Activated CD4-positive, alpha-beta T cell treated with anti-CD3 and anti-CD28 coated beads for 24 hours (primary cell): Measurements from ENCODE around the gene PSG7.
"Not testable (repeated sequence)": the region's sequence is repeated elsewhere in the genome, so short reads cannot be mapped to it uniquely, and the experiment has no call there.

Experiments used
- DNase-seq, 2 donors: peaks; one replicate each; pipeline ENCODE4 v3.0.0-alpha.2; 2020; ENCODE audit warnings: low read depth in 2 of 2

Gene PSG7

DNA sequence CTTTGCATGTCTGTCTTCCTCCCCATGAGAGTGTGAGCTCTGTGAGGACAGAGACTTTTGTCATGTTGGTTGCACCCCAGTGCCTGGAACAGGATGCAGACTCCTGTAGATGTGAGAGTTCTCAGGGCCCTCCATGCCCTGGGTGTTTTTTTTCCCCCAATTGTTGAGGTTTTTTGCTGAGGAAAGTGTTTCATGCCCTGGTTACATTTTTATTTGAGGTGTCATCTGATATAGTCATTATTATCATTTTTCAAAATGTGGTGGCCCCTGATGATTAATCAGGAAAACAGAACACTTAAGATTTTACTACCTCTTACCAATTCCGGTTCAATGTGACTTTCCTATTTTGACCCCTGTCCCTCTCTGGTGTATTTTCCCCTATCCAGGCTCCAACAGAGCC is 20.1 kb downstream of the PSG7 start:
- not testable (repeated sequence) for DNase-seq

DNA sequence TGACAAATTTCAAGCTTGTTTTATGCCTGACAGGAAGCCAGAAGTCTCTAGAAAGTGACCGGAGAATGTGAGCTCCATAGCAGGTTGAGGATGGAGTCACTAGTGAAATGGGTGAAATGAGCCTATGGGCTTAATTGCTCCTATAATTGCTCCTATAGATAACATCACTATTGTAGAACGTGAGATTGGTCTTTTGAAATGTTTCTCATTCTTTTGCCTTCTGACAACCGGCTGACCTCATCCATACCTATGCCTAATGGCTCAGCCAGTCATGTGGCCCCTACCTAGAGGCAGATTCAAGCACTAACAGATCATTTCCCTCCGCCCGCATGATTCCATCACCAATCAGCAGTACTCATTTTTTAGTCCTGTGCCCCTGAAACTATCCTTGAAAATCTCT is 23.5 kb downstream of the PSG7 start:
- DNase-seq = not testable (repeated sequence)

DNA sequence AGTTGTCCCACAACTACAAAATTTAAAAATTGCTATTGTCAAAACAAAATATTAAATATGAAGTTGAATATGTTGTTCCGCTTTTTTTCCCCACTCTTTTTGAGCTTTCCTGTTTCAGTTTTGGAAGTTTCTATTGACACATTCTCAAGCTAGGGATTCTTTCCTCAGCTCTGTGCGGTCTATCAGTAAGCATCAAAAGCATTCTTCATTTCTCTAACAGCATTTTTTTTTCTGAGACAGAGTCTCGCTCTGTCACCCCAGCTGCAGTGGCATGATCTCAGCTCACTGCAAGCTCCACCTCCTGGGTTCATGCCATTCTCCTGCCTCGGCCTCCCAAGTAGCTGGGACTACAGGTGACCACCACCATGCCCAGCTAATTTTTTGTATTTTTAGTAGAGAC is 24.1 kb downstream of the PSG7 start:
- DNase-seq = not testable (repeated sequence)

DNA sequence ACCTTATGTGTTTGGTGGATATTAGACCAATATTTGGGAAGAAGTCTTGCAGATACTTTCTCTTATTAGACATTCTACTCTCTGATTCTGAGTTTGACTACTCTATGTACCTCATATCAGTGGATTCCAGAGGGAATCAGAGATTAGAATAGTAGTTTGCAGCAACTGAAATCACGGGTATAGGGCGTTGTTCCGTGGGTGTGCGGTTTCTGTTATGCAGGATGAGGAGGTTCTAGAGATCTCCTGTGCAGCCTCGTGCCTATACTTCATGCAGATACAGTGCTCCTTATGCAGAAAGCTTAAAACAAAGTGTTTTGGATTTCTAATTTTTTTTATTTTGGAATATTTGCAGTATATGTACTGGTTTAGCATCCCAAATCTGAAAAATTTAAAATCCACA is 25.3 kb downstream of the PSG7 start:
- DNase-seq = not testable (repeated sequence)

DNA sequence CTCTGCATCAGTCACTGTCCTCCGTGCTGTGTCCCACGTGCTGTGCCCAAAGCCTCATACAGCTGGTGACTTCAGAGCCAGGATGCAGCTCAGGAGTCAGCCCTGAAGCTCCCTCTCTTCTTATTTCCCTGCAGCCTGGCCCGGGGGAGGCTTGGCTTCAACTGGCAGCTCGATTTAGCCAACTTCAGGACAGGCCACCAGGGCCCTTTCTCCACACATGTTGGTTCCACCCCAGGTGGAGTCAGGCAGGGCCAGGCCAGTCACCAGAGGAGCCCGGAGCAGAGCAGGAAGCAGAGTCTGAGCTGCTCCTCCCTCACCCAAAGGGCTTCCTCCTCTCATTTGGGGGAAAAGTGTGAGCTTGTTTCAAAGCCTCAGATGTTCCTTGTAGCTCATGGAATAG is 30.8 kb downstream of the PSG7 start:
- DNase-seq = not testable (repeated sequence)

DNA sequence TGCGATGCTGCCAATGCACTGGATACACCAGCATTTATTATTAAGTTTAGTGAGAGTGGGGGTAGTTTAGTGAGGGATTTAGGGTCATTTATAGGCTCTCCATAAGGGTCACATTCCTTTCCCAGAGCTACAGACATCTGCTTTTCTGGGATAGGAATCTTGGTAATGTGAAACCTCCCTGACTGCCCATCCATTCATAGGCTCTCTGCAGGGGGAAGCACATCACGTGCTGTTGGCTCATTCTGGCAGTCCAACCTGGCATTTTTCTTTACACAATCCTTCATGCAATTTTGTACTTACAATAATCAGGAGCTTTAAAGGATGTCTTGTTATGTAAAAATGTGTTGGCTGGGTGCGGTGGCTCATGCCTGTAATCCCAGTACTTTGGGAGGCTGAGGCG is 36.4 kb downstream of the PSG7 start:
- not testable (repeated sequence) for DNase-seq

DNA sequence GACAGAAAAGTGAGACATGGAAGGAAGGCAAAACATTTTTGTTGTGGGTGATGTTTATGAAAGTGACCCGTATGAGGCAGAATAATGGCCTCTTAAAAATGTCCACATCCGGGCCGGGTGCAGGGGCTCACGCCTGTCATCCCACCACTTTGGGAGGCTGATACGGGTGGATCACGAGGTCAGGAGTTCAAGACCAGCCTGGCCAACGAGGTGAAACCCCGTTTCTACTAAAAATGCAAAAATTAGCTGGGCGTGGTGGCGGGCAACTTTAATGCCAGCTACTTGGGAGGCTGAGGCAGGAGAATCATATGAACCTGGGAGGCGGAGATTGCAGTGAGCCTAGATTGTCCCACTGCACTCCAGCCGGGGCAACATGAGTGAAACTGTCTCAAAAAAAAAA is 37.3 kb downstream of the PSG7 start:
- DNase-seq = not testable (repeated sequence)

DNA sequence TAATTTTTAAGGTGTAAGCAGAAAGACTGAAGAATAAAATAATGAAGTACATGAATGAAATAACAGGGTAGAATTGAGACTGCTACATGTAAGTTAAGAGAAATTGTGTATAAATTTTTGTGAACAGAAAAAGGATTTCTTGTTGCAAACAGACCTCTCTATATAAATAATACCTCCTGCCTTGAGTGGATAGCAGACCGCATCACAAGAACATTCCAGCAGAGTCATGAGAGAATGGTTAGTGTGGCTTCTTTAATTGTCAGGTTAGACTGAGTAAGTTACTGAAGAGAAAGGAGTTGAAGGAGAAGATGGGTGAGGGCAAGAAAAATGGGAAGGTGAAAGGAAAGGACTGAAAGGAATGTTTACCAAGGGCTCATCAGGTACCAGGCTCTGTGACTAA is 37.9 kb downstream of the PSG7 start:
- DNase-seq = not testable (repeated sequence)

DNA sequence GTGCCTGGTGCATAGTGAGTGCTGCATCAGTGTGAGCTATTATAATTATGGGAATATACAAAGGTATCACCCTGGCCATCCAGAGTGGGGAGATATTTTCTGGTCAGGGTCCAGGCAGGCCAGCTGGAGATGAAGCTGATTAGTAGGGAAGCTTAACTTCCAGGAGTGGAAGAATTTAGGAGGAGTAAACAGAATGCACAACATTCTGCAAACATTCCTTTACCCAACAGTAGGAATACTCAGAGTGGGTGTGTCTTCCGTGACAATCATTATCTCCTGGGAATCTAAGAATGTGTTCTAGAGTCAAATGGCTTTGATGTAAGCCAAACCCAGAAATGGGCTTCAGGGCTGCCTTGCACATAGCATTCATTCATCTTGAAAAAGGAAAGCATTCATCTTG is 38.4 kb downstream of the PSG7 start:
- DNase-seq = not testable (repeated sequence)

DNA sequence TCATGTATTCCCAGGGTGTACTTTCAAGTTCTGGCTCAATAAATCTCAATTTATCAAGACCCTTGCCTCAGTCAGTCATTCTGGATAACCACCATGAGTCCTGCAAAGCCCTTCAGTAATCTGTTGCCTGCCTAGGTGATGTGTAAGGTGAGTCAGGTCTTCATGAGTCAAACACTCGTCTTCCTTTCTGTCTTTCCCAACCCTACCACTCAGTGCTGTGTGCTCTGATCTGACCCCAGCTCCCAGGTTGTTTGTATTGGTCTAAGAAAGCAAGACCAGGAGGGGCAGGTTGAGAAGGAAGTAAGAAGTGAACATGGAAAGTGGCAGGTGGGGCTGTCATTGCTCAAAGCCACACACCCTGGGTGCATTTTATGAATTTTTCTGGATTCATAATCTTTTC is 39.3 kb downstream of the PSG7 start:
- not testable (repeated sequence) for DNase-seq

DNA sequence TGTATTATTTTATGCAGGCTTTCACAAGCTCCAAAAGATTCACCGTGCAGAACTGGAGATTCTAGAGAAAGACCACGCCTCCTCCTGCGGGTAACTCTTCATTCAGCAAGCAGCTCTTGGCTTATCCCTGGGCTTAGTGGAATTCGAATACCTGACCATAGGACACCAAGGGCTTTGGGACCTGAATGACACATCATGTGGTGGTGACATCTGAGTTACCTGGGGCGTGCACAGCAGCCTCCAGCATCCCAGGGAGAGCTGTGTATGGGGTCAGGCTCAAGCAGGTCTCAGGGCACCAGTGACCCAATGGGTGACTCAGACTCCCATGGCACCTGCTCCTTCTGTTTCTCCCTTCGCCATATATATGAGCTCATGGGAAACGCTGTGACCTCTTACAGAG is 46.6 kb downstream of the PSG7 start:
- not testable (repeated sequence) for DNase-seq

DNA sequence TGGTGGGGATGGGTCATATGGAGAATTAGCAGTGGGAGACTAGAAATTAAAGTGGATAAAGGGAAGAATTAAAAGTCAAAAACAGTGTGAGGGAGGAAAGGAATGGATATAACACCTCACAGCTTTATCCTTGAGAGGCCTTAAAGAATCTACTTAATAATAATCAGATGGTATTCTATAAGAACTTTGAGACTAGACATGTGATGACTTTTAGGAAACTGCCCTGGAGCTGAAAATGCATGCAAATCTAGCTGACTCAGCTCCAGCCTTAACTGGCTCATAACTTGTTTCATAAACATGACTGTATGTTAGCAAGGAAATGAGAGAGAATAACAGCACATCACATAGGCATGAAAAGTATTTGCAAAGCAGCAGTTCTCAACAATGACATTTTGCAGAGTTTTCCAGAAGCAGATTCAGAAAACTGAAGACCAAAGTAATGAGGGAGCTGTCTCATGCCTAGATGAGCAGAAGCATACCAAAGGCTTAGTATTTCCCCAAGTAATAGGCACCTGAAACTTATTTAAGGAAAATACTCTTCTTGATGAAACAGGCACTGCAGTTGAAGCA is 49.0 kb downstream of the PSG7 start:
- DNase-seq = not testable (repeated sequence)

DNA sequence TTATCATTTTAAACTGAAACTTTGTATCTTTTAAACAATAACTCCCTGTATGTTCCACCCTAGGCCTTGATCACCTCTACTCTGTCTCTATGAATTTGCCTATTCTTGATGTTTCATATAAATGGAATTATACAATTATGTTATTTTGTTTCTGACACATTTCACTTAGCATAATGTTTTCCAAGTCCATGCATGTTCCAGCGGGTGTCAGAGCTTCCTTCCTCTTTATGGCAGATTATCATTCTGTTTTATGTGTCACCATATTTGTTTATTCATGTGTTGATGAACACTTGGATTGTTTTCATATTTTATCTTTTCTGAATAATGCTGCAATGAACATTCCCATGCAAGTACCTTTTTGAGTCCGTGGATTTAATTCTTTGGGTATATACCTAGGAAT is 54.3 kb downstream of the PSG7 start:
- DNase-seq = not testable (repeated sequence)

DNA sequence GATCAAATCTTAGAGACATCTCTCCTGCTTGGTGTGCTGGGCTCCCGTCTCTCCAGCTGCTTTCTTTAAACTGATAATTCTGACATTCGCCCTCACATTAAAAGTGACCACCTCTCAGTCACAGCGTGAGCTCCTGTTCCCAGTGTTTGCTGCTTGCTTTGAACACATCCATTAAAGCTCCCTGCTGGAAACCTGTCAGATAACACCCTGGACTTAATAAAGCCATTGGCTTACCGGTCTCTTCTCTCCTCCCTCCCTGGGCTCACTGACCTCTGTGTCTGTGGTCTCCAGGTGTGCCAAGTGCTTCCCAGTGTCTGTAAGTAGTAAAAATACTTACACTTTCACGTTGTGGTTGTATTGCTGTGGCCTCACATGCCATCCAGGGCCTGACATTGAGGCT is 55.0 kb downstream of the PSG7 start:
- DNase-seq = not testable (repeated sequence)

DNA sequence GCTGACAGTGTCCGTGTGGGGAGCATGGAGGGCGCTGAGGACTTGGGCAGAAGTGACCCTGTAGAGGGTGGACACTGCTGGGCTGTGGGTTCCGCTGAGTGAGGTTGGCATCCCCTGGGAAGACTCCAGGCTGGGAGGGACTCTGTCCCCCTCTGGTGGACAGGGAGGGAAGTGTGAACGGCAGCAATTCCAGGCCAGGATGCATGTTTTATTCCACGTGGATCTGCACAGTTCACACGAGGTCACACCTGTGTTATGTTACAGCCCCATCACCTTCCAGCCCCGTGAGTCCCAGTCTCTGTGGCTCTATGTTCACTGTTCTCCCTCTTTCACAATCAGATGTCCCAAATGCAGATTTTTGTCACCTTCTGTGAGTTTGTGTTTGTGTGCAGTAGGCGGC is 55.7 kb downstream of the PSG7 start:
- not testable (repeated sequence) for DNase-seq

DNA sequence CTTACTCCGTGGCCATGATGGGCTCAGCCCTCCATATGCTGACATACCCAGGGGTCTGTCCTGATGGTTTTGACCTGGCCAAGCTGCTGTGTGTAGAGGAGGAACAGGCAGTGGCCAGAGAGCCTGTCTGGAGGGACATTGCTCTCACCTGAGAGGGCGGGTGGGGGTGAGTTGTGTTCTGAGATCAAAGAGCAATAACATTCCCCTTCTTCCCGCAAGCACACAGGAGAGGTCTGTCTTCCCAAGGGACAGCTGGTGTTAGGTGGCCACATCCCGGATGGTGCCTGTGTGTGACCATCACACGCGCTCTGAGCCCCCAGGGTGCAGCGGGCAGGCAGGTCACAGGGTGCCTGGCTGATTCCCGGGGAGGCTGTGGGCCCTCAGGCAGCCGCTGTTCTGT is 56.4 kb downstream of the PSG7 start:
- not testable (repeated sequence) for DNase-seq

DNA sequence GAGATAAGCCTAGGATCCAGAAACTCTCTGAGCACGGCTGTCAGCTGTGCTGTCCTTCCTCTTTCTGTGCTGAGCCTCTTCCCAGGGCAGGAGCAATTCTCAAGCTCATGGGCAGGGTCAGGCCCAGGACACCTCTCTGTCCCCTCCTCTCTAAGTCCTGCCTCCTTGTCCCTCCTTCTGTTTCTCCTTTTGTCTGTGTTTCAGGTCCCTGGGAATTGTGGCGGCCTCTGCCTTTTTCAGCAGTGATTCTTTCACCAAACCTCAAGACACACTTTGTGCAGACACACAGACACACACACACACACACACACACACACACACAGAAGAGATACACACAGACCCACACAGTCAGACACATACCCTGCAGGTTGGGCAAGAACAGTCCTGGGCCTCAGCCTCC is 57.4 kb downstream of the PSG7 start, which contains the start of gene PSG1:
Gene PSG1, minus strand, starts transcription at position 101 of the 400 bp plus-strand sequence. CDS start 132 bp downstream, outside the sequence.
- DNase-seq = no peak

DNA sequence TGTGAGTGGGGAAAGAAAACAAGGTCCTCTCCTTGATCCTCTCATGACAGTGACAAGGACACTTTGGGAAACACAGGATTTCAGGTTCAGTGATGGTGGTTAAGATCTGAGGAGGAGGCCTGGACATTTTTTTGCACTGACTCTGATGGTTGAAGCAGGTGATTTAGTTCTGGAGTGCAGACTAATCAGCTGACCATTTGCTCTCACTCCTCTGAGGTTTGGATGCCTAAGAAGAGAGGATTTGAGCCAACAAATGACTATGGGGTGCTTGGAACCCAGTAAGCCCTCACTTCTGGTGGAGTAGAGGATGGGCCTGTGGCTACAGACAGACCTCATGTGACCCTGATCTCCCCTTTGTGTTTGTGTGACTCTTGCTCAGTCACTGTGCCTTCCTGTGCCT is 60.4 kb downstream of the PSG7 start:
- not testable (repeated sequence) for DNase-seq

DNA sequence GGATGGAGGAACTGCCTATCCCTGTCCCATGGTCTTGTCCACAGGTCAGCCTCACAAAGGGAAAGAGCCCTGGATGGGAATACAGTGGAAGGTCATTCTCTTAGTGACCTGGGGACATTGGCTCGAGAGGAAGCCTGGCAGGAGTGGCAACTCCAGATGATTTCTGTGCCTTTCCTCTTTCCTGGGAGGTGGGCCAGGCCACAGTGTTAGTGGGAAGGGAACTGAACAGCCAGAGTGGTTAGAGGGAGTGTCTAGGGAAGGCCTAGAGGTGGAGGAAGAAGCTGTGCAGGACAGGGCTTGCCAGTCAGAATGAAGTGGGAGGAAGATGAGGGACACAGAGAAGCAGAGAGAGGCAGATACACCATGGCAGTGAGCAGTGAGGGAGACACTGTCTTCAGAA is 61.1 kb downstream of the PSG7 start:
- DNase-seq = not testable (repeated sequence)

DNA sequence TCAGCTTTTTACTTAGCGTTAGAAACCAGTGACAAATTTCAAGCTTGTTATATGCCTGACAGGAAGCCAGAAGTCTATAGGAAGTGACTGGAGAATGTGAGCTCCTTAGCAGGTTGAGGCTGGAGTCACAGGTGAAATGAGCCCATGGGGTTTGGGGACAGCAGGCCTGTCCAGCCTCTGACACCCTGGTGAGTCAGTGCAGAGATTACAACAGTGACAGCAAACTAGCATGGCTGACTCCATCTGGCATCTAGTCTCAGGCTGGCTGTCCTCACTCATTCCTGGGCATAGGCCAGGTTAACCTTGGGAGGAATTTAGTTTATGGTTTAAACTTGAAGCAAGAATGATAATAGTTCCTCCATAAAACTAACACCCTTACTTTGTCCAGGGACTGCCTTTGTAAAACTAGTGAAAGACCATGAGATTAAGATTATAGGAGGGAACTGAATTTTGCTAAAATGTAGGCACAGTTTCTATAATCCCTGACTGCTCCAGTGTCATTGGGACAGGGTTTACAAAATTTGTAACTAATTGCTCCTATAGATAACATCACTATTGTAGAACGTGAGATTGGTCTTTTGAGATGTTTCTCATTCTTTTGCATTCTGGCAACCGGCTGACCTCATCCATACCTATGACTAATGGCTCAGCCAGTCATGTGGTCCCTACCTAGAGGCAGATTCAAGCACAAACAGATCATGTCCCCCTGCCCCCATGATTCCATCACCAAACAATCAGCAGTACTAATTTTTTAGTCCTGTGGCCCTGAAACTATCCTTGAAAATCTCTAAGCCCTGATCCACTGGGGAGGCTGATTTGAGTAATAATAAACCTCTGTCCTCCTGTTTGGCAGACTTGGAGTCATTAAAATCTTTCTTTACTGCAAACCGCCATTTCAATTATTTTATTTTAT is 61.9 kb downstream of the PSG7 start:
- DNase-seq = not testable (repeated sequence)

DNA sequence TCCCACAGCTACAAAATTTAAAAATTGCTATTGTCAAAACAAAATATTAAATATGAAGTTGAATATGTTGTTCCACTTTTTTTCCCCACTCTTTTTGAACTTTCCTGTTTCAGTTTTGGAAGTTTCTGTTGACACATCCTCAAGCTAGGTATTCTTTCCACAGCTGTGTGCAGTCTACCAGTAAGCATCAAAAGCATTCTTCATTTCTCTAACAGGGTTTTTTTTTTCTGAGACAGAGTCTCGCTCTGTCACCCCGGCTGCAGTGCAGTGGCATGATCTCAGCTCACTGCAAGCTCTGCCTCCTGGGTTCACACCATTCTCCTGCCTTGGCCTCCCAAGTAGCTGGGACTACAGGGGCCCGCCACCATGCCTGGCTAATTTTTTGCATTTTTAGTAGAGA is 62.9 kb downstream of the PSG7 start:
- not testable (repeated sequence) for DNase-seq
